Measurements from ENCODE around the gene CERS5.

The CERS5 gene

GRCh38 chr12:50187084-50187900 lies 20.1 kb upstream of the CERS5 start:
- no peak for TF ChIP-seq CTCF (IDR thresholded peaks at IDR 0.05; ENCODE audit: low read depth, low read length, missing control alignments)
- no peak overlapping the region for H3K4me3 ChIP-seq (ENCODE audit: low read depth, low read length)
- DNase-seq (ENCODE audit: low read depth): no peak

- DNase-seq (ENCODE audit: low read depth): no peak
- no peak for TF ChIP-seq CTCF (IDR thresholded peaks at IDR 0.05; ENCODE audit: low read depth, low read length, missing control alignments)
- no peak overlapping the region for H3K4me3 ChIP-seq (ENCODE audit: low read depth, low read length)
These were observed 19.5 kb upstream of the CERS5 start for GRCh38 chr12:50186681-50187080.

GRCh38 chr12:50185970-50186663 lies 18.9 kb upstream of the CERS5 start:
- TF ChIP-seq CTCF (IDR thresholded peaks at IDR 0.05; ENCODE audit: low read depth, low read length, missing control alignments): no peak
- no peak overlapping the region for H3K4me3 ChIP-seq (ENCODE audit: low read depth, low read length)
- no peak for DNase-seq (ENCODE audit: low read depth)

- no peak for DNase-seq (ENCODE audit: low read depth)
These were observed 18.2 kb upstream of the CERS5 start for GRCh38 chr12:50185301-50185895.

GRCh38 chr12:50184261-50184660 lies 17.1 kb upstream of the CERS5 start:
- H3K4me3 ChIP-seq (ENCODE audit: low read depth, low read length): no peak overlapping the region
- TF ChIP-seq CTCF (IDR thresholded peaks at IDR 0.05; ENCODE audit: low read depth, low read length, missing control alignments): no peak
- DNase-seq (ENCODE audit: low read depth): no peak

More at GRCh38 chr12:50185301-50185895, 18.2 kb upstream of the CERS5 start:
- no peak for TF ChIP-seq CTCF (IDR thresholded peaks at IDR 0.05; ENCODE audit: low read depth, low read length, missing control alignments)
- H3K4me3 ChIP-seq (ENCODE audit: low read depth, low read length): no peak overlapping the region

GRCh38 chr12:50182461-50182860 lies 15.3 kb upstream of the CERS5 start:
- DNase-seq (ENCODE audit: low read depth): no peak
- TF ChIP-seq CTCF (IDR thresholded peaks at IDR 0.05; ENCODE audit: low read depth, low read length, missing control alignments): no peak
- H3K4me3 ChIP-seq (ENCODE audit: low read depth, low read length): no peak overlapping the region

Measured in GM12864 (cell line).